HepG2 (cell line): ENCODE results near the gene RAB38. TPM values are rescaled to one million over a fixed set of nuclear protein-coding genes. Genes with fewer than 3 reads are reported as not detected.

Experiments used
- ATAC-seq: fragments of 200-7000 bp; cut with Tn5 transposase; 3 replicates; pipeline ENCODE4 v1.9.1; 2020; ENCODE audit warnings: mild to moderate bottlenecking, moderate library complexity
- BruUV-seq: library from RNA; stranded (reverse); fragments of 400-500 nt; replicated peaks from 2 replicates; lab custom pipeline; 2021; lab: Mats Ljungman, UMichigan
- CTCF ChIA-PET: fragments of 300-600 bp; formaldehyde crosslinking; extraction: SDS; loops from one replicate; lab custom pipeline; 2021; ENCODE audit warnings: low total read pairs, inconsistent platforms, low intra/inter-chr PET ratio; lab: Yijun Ruan, JAX
- POLR2A ChIA-PET: fragments of 350-600 bp; sonication (Branson Sonifier 250); formaldehyde crosslinking; loops from one replicate; lab custom pipeline; 2020; ENCODE audit warnings: antibody characterized with exemption, inconsistent platforms; lab: Yijun Ruan, JAX
- DNase-seq: peaks from one replicate; pipeline ENCODE4 v3.0.0-alpha.2; 2015; ENCODE audit warnings: low spot score
- FAIRE-seq: peaks from 3 replicates; lab custom pipeline; 2011; peaks lifted over from hg19 to GRCh38; lab: Jason Lieb, UNC
- H2AFZ ChIP-seq: one replicate; pipeline ENCODE4 v1.6.1; 2011; ENCODE audit warnings: low read length, inconsistent platforms
- H3K27ac ChIP-seq: fragments of 300-600 bp; 3 replicates; pipeline ENCODE4 v1.8.0; 2011; ENCODE audit warnings: mixed run types, mild to moderate bottlenecking, mixed read lengths, low read length, inconsistent platforms; ENCODE audit not compliant: insufficient read depth; ENCODE audit errors: extremely low read length
- H3K27me3 ChIP-seq, 2 experiments: fragments of 200-600 bp in 1 of 2; 2 replicates in 1 of 2; 3 replicates in 1 of 2; pipeline versions ENCODE4 v1.6.0 to v1.8.0; 2011; ENCODE audit warnings: low read length in 2 of 2, mild to moderate bottlenecking in 2 of 2, moderate library complexity in 2 of 2, inconsistent platforms in 1 of 2; ENCODE audit not compliant: insufficient read depth in 2 of 2, control insufficient read depth in 1 of 2
- H3K36me3 ChIP-seq, 2 experiments: fragments of 200-600 bp in 1 of 2; replicated peaks in 1 of 2; 2 replicates in 1 of 2; 3 replicates in 1 of 2; pipeline versions ENCODE4 v1.5.1 to v1.8.0; 2011; ENCODE audit warnings: low read length in 2 of 2, inconsistent platforms in 1 of 2; ENCODE audit not compliant: insufficient read depth in 2 of 2, control insufficient read depth in 1 of 2
- H3K4me1 ChIP-seq: 2 replicates; pipeline ENCODE4 v1.5.1; 2012; ENCODE audit warnings: low read length, inconsistent platforms; ENCODE audit not compliant: insufficient read depth
- H3K4me2 ChIP-seq: 2 replicates; pipeline ENCODE4 v1.6.0; 2011; ENCODE audit warnings: low read depth, low read length, inconsistent platforms
- H3K4me3 ChIP-seq, 3 experiments: fragments of 200-600 bp in 1 of 3; sonication (generic), shearing (Covaris generic) in 1 of 3; replicated peaks in 1 of 3; 2 replicates each; pipeline ENCODE4 v1.5.1; 2011 to 2016; ENCODE audit warnings: low read length in 3 of 3, inconsistent platforms in 2 of 3, low read depth in 2 of 3, mild to moderate bottlenecking in 2 of 3, control low read depth in 1 of 3, mixed read lengths in 1 of 3; ENCODE audit not compliant: insufficient read depth in 1 of 3
- H3K79me2 ChIP-seq: one replicate; pipeline ENCODE4 v1.6.1; 2011; ENCODE audit warnings: low read length, inconsistent platforms; ENCODE audit not compliant: insufficient read depth
- H3K9ac ChIP-seq: 2 replicates; pipeline ENCODE4 v1.6.0; 2011; ENCODE audit warnings: mild to moderate bottlenecking, low read depth, low read length, inconsistent platforms; ENCODE audit not compliant: insufficient read depth
- H3K9me3 ChIP-seq: 2 replicates; pipeline ENCODE4 v1.5.1; 2012; ENCODE audit warnings: mild to moderate bottlenecking, low read length
- H4K20me1 ChIP-seq: 2 replicates; pipeline ENCODE4 v1.6.0; 2011; ENCODE audit warnings: inconsistent platforms, mild to moderate bottlenecking, low read length, moderate library complexity; ENCODE audit not compliant: insufficient read depth
- CBX2 ChIP-seq, 2 experiments: fragments of 200-600 bp in 1 of 2; sonication (generic); formaldehyde crosslinking in 1 of 2; IDR thresholded peaks; 2 replicates each; pipeline versions ENCODE4 v1.7.0 to v1.8.1; 2018 to 2022; ENCODE audit warnings: low read depth in 2 of 2, low read length in 1 of 2, mild to moderate bottlenecking in 1 of 2, missing genetic modification reagents in 1 of 2
- FOXA1 ChIP-seq, 2 experiments: fragments of 450-650 bp in 1 of 2; sonication (generic) in 1 of 2; formaldehyde crosslinking in 1 of 2; IDR thresholded peaks; 2 replicates each; pipeline versions ENCODE4 v1.4.0 to v1.6.1; 2016 to 2020; ENCODE audit warnings: missing genetic modification reagents in 1 of 2
- HNF4G ChIP-seq, 2 experiments: sonication (generic) in 1 of 2; formaldehyde crosslinking in 1 of 2; IDR thresholded peaks; 2 replicates each; pipeline versions ENCODE4 v1.4.0 to v1.6.1; 2011 to 2020; ENCODE audit warnings: borderline replicate concordance in 2 of 2, low read depth in 2 of 2, mild to moderate bottlenecking in 2 of 2, low read length in 1 of 2, missing genetic modification reagents in 1 of 2, moderate library complexity in 1 of 2
- MEIS1 ChIP-seq: sonication (generic); formaldehyde crosslinking; IDR thresholded peaks from 2 replicates; pipeline ENCODE4 v1.9.0; 2021; ENCODE audit warnings: mild to moderate bottlenecking, missing genetic modification reagents, moderate library complexity, borderline replicate concordance
- MEIS2 ChIP-seq: sonication (generic); formaldehyde crosslinking; IDR thresholded peaks from 2 replicates; pipeline ENCODE4 v1.9.0; 2021; ENCODE audit warnings: mild to moderate bottlenecking, missing genetic modification reagents
- NBN ChIP-seq: fragments of 450-650 bp; conservative IDR thresholded peaks from 2 replicates; pipeline ENCODE4 v1.6.1; 2017
- RBM39 ChIP-seq: fragments of 200-400 bp; formaldehyde crosslinking; IDR thresholded peaks from one replicate; pipeline ENCODE4 v1.6.1; 2018; ENCODE audit warnings: antibody characterized with exemption, mild to moderate bottlenecking, low read depth, low read length; ENCODE audit not compliant: poor library complexity, severe bottlenecking
- SMYD3 ChIP-seq: sonication (generic); formaldehyde crosslinking; IDR thresholded peaks from 2 replicates; pipeline ENCODE4 v1.8.1; 2023; ENCODE audit warnings: mild to moderate bottlenecking, missing genetic modification reagents
- U2AF2 ChIP-seq: fragments of 200-400 bp; formaldehyde crosslinking; IDR thresholded peaks from 2 replicates; pipeline ENCODE4 v1.6.1; 2017; ENCODE audit warnings: low read depth, mild to moderate bottlenecking, low read length
- ZMYM2 ChIP-seq: sonication (generic); formaldehyde crosslinking; IDR thresholded peaks from 2 replicates; pipeline ENCODE4 v1.8.0; 2022; ENCODE audit warnings: mild to moderate bottlenecking, missing genetic modification reagents
- ZMYM3 ChIP-seq: sonication (generic); formaldehyde crosslinking; IDR thresholded peaks from 2 replicates; pipeline ENCODE4 v1.5.1; 2020; ENCODE audit warnings: mild to moderate bottlenecking, missing genetic modification reagents
- ZNF24 ChIP-seq: fragments of 450-650 bp; IDR thresholded peaks from 2 replicates; pipeline ENCODE4 v1.6.1; 2017; ENCODE audit warnings: antibody characterized with exemption, mild to moderate bottlenecking
- ZNF326 ChIP-seq: sonication (generic); formaldehyde crosslinking; IDR thresholded peaks from 2 replicates; pipeline ENCODE4 v1.4.0; 2020; ENCODE audit warnings: missing genetic modification reagents, borderline replicate concordance
- ZNF639 ChIP-seq: conservative IDR thresholded peaks from 2 replicates; pipeline ENCODE4 v1.6.1; 2018; ENCODE audit warnings: missing genetic modification reagents
- ZNF770 ChIP-seq: sonication (generic); formaldehyde crosslinking; IDR thresholded peaks from 2 replicates; pipeline ENCODE4 v1.5.0; 2020; ENCODE audit warnings: mild to moderate bottlenecking, missing genetic modification reagents
- ZNF891 ChIP-seq: sonication (generic); formaldehyde crosslinking; IDR thresholded peaks from 2 replicates; pipeline ENCODE4 v1.5.0; 2020; ENCODE audit warnings: mild to moderate bottlenecking, missing genetic modification reagents
- WGBS: methylation state at CpG from one replicate; pipeline ENCODE4 v1.1.6; 2017; ENCODE audit warnings: low lambda C conversion rate; 5-methylcytosine and 5-hydroxymethylcytosine counted together
- in situ Hi-C: cut with HindIII; loops from 2 replicates; pipeline ENCODE4 v1.10.0; 2017; ENCODE audit warnings: low pct_unique_long_range_greater_than_20kb; ENCODE audit not compliant: extremely low pct_ligation_motif_present
- intact Hi-C: fragments of 100-400 bp; cut with micrococcal nuclease; formaldehyde crosslinking; loops from one replicate; pipeline ENCODE4 v1.10.0; 2022; ENCODE audit not compliant: unreplicated experiment
- polyA plus RNA-seq, 8 experiments: library from polyadenylated mRNA; depleted of rRNA in 3 of 8; stranded (reverse) in 7 of 8; unstranded in 1 of 8; fragments of >200 nt; fragmentation: Illumina TruSeq in 4 of 8; extraction: Trizol in 4 of 8; gene quantifications; 2 replicates each; pipeline versions ENCODE4 v1.2.1 to v1.2.3, GENCODE V29; 2011 to 2016; ENCODE audit warnings: low read depth in 4 of 8, missing spikeins in 1 of 8, mixed read lengths in 1 of 8; ENCODE audit not compliant: insufficient read depth in 1 of 8
- total RNA-seq, 5 experiments: library from RNA; depleted of rRNA; stranded (reverse); fragments of >200 nt; fragmentation: Illumina TruSeq; extraction: Trizol; gene quantifications; 2 replicates each; pipeline ENCODE4 v1.2.3, GENCODE V29; 2016; ENCODE audit warnings: low read depth in 1 of 5
- TF ChIP-seq, protein P1 (sequence below): IDR thresholded peaks from 2 replicates; pipeline ENCODE4 v1.6.1; 2016; ENCODE audit warnings: missing compliant biosample characterization, missing genetic modification reagents, borderline replicate concordance

RAB38 gene
- total and polyA plus RNA-seq, 2 of the 13 experiments (the other 11 are each of a cell fraction or from before 2014, with no cell fraction given): 0.13 to 0.30 TPM

GRCh38 chr11:88175569-88176075, 379 bp upstream of the RAB38 start:
- FAIRE-seq: no peak
- H3K4me3 ChIP-seq: no peak overlapping the region
- no peak for TF ChIP-seq HNF4G (IDR thresholded peaks at IDR 0.05; ENCODE audit: borderline replicate concordance, low read depth, low read length)
- TF ChIP-seq HNF4G (CRISPR knock-in tag; IDR thresholded peaks at IDR 0.05; ENCODE audit: borderline replicate concordance, low read depth): no peak
- no peak for TF ChIP-seq ZNF891 (CRISPR knock-in tag)
- no peak for TF ChIP-seq SMYD3 (CRISPR knock-in tag)
- no peak for TF ChIP-seq U2AF2
- no peak for TF ChIP-seq ZMYM3 (CRISPR knock-in tag)
- TF ChIP-seq ZNF770: no peak
- TF ChIP-seq MEIS2 (CRISPR knock-in tag): no peak
- TF ChIP-seq ZNF24: no peak
- TF ChIP-seq CBX2 (IDR thresholded peaks at IDR 0.05; ENCODE audit: low read depth, low read length): no peak
- no peak for TF ChIP-seq CBX2 (CRISPR knock-in tag; IDR thresholded peaks at IDR 0.05; ENCODE audit: low read depth)
- TF ChIP-seq ZNF326 (CRISPR knock-in tag): no peak
- no peak for TF ChIP-seq RBM39
- no peak for TF ChIP-seq NBN
- no peak for TF ChIP-seq FOXA1 (IDR thresholded peaks at IDR 0.05)
- TF ChIP-seq FOXA1 (CRISPR knock-in tag; IDR thresholded peaks at IDR 0.05): no peak
- no peak for TF ChIP-seq ZNF639 (CRISPR knock-in tag)
- TF ChIP-seq, protein P1, sequence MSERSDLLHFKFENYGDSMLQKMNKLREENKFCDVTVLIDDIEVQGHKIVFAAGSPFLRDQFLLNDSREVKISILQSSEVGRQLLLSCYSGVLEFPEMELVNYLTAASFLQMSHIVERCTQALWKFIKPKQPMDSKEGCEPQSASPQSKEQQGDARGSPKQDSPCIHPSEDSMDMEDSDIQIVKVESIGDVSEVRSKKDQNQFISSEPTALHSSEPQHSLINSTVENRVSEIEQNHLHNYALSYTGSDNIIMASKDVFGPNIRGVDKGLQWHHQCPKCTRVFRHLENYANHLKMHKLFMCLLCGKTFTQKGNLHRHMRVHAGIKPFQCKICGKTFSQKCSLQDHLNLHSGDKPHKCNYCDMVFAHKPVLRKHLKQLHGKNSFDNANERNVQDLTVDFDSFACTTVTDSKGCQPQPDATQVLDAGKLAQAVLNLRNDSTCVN: no peak
- TF ChIP-seq ZMYM2 (CRISPR knock-in tag): no peak
- TF ChIP-seq MEIS1: no peak
- TF ChIP-seq, all 625 proteins: peak for 0
- ChIA-PET POLR2A (no interaction called here), CTCF (no interaction called here)
- no TSS peak for BruUV-seq
- in situ Hi-C loops: no loop called here
- no peak overlapping the region for H3K4me2 ChIP-seq
- H3K9me3 ChIP-seq: no peaks in the 10 kb centered on the region
- H3K27me3 ChIP-seq: no peaks in the 10 kb centered on the region
- DNase-seq: no peak
- no peaks in the 10 kb centered on the region for H3K36me3 ChIP-seq
- no peak overlapping the region for H3K9ac ChIP-seq
- no peaks in the 10 kb centered on the region for H3K79me2 ChIP-seq
- H2AFZ ChIP-seq: no peak overlapping the region
- ATAC-seq: no peak
- intact Hi-C loops: no loop called here
- no peak overlapping the region for H3K27ac ChIP-seq
- H4K20me1 ChIP-seq: no peaks in the 10 kb centered on the region
- WGBS: 32% methylated on average over 14 of the region's 15 CpGs
- no peaks in the 10 kb centered on the region for H3K4me1 ChIP-seq
